ENCODE results near the gene GRIK2.

The GRIK2 gene

GRCh38 chr6:101400326-101401135 lies 7.0 kb downstream of the GRIK2 start:
- DNase-seq (ENCODE audit: low read depth) = no peak

- no peak for DNase-seq (ENCODE audit: low read depth)
These were observed 7.7 kb downstream of the GRIK2 start for GRCh38 chr6:101401171-101401570.

GRCh38 chr6:101401792-101402621 lies 8.5 kb downstream of the GRIK2 start:
- no peak for DNase-seq (ENCODE audit: low read depth)

- DNase-seq (ENCODE audit: low read depth) = no peak
These were observed 9.1 kb downstream of the GRIK2 start for GRCh38 chr6:101402622-101403031.

- no peak for DNase-seq (ENCODE audit: low read depth)
These were observed 9.9 kb downstream of the GRIK2 start for GRCh38 chr6:101403216-101403945.

- no peak for DNase-seq (ENCODE audit: low read depth)
These were observed 11.3 kb downstream of the GRIK2 start for GRCh38 chr6:101404775-101405174.

GRCh38 chr6:101413773-101414172 lies 20.3 kb downstream of the GRIK2 start:
- no peak for DNase-seq (ENCODE audit: low read depth)

- DNase-seq (ENCODE audit: low read depth) = no peak
These were observed 24.4 kb downstream of the GRIK2 start for GRCh38 chr6:101417900-101418299.

- DNase-seq (ENCODE audit: low read depth) = no peak
These were observed 28.7 kb downstream of the GRIK2 start for GRCh38 chr6:101422251-101422650.

GRCh38 chr6:101422811-101423210 lies 29.3 kb downstream of the GRIK2 start:
- DNase-seq (ENCODE audit: low read depth) = no peak

- no peak for DNase-seq (ENCODE audit: low read depth)
These were observed 35.8 kb downstream of the GRIK2 start for GRCh38 chr6:101429270-101429669.

- no peak for DNase-seq (ENCODE audit: low read depth)
These were observed 36.3 kb downstream of the GRIK2 start for GRCh38 chr6:101429845-101430244.

GRCh38 chr6:101433141-101433540 lies 39.6 kb downstream of the GRIK2 start:
- no peak for DNase-seq (ENCODE audit: low read depth)

GRCh38 chr6:101434601-101435000 lies 41.1 kb downstream of the GRIK2 start:
- DNase-seq (ENCODE audit: low read depth) = no peak

GRCh38 chr6:101435038-101435437 lies 41.5 kb downstream of the GRIK2 start:
- DNase-seq (ENCODE audit: low read depth) = no peak

- DNase-seq (ENCODE audit: low read depth) = no peak
These were observed 46.3 kb downstream of the GRIK2 start for GRCh38 chr6:101439790-101440189.

- DNase-seq (ENCODE audit: low read depth) = no peak
These were observed 49.8 kb downstream of the GRIK2 start for GRCh38 chr6:101443315-101443714.

- DNase-seq (ENCODE audit: low read depth) = no peak
These were observed 51.2 kb downstream of the GRIK2 start for GRCh38 chr6:101444717-101445116.

- no peak for DNase-seq (ENCODE audit: low read depth)
These were observed 52.0 kb downstream of the GRIK2 start for GRCh38 chr6:101445527-101445926.

GRCh38 chr6:101450901-101451300 lies 57.4 kb downstream of the GRIK2 start:
- no peak for DNase-seq (ENCODE audit: low read depth)

- no peak for DNase-seq (ENCODE audit: low read depth)
These were observed 58.5 kb downstream of the GRIK2 start for GRCh38 chr6:101451981-101452380.

GRCh38 chr6:101453221-101453620 lies 59.7 kb downstream of the GRIK2 start:
- no peak for DNase-seq (ENCODE audit: low read depth)
